Activated CD8-positive, alpha-beta T cell treated with anti-CD3 and anti-CD28 coated beads for 36 hours (primary cell): ENCODE measurements around the gene C22orf39. TPM values are rescaled to one million over a fixed set of nuclear protein-coding genes. Genes with fewer than 3 reads are reported as not detected.

ENCODE experiments used
- ATAC-seq: fragments of 200-7000 bp; cut with Tn5 transposase; one replicate; pipeline ENCODE4 v1.10.0; 2021; ENCODE audit warnings: mild to moderate bottlenecking, moderate library complexity
- CTCF ChIA-PET: fragments of 350-600 bp; sonication (Branson Sonifier 250); formaldehyde crosslinking; loops from one replicate; lab custom pipeline; 2021; ENCODE audit warnings: antibody characterized with exemption; lab: Charles Lee
- POLR2A ChIA-PET: fragments of 350-600 bp; sonication (Branson Sonifier 250); formaldehyde crosslinking; loops from one replicate; lab custom pipeline; 2021; ENCODE audit warnings: antibody characterized with exemption; lab: Charles Lee
- DNase-seq: peaks from one replicate; pipeline ENCODE4 v3.0.0-alpha.2; 2020
- H3K27ac Mint-ChIP-seq: one replicate; pipeline ENCODE4 v1.8.0; 2021; ENCODE audit warnings: mild to moderate bottlenecking, mixed read lengths
- H3K27me3 Mint-ChIP-seq: one replicate; pipeline ENCODE4 v1.8.0; 2021; ENCODE audit warnings: mixed read lengths
- H3K36me3 Mint-ChIP-seq: one replicate; pipeline ENCODE4 v1.8.0; 2021; ENCODE audit warnings: low read depth, mixed read lengths
- H3K4me1 Mint-ChIP-seq: one replicate; pipeline ENCODE4 v1.8.0; 2021; ENCODE audit warnings: low read depth, mixed read lengths
- H3K4me3 Mint-ChIP-seq: one replicate; pipeline ENCODE4 v1.8.0; 2021; ENCODE audit warnings: mild to moderate bottlenecking, moderate library complexity, mixed read lengths
- H3K9me3 Mint-ChIP-seq: one replicate; pipeline ENCODE4 v1.8.0; 2021; ENCODE audit warnings: mixed read lengths
- CTCF ChIP-seq: fragments of 200-600 bp; IDR thresholded peaks from one replicate; pipeline ENCODE4 v1.8.0; 2022; ENCODE audit warnings: antibody characterized with exemption, mild to moderate bottlenecking
- intact Hi-C: fragments of 100-400 bp; cut with micrococcal nuclease; formaldehyde crosslinking; loops from one replicate; pipeline ENCODE4 v1.10.0; 2022
- total RNA-seq, 2 experiments: library from RNA; stranded (reverse); gene quantifications; one replicate each; pipeline ENCODE4 v1.2.3, GENCODE V29; 2021

Gene C22orf39
- total RNA-seq, 2 experiments from 2014 or later, result 26.9 to 29.8 TPM

- no peak for DNase-seq
- no peak overlapping the region for H3K4me3 Mint-ChIP-seq
- ChIA-PET POLR2A (interaction anchor here (1.1 to 6.8 kb wide), 4 partner anchors 12 to 42 kb away, joined by 4 to 109 read pairs (median 28); partner anchors contain the start of gene C22orf39), CTCF (interaction anchor here (1.2 kb wide), 1 partner anchor 11 kb away, joined by 5 read pairs; no protein-coding TSS in a partner anchor)
- no peaks in the 10 kb centered on the region for H3K27me3 Mint-ChIP-seq
- ATAC-seq, result no peak
- TF ChIP-seq CTCF, result no peak
- peaks cover 38% of the 10 kb centered on the region for H3K36me3 Mint-ChIP-seq
- peaks cover 22% of the 10 kb centered on the region for H3K4me1 Mint-ChIP-seq
- no peaks in the 10 kb centered on the region for H3K9me3 Mint-ChIP-seq
- intact Hi-C loops, result no loop called here
- H3K27ac Mint-ChIP-seq, result peak overlapping the region; percentile 34
These were observed 12.5 kb downstream of the C22orf39 start for GRCh38 chr22:19434829-19435580.

GRCh38 chr22:19434401-19434800 lies 13.1 kb downstream of the C22orf39 start:
- H3K4me3 Mint-ChIP-seq, result peak overlapping the region; percentile 44
- DNase-seq (peak; percentile 33), ATAC-seq (no peak)
- no peak for TF ChIP-seq CTCF
- ChIA-PET CTCF (interaction anchor here (1.0 kb wide), 1 partner anchor 12 kb away, joined by 3 read pairs; no protein-coding TSS in a partner anchor), POLR2A (interaction anchor here (1.6 to 6.8 kb wide), 3 partner anchors 13 to 32 kb away, joined by 4 to 109 read pairs (median 51); partner anchors contain the start of gene C22orf39)
- no peaks in the 10 kb centered on the region for H3K9me3 Mint-ChIP-seq
- no peaks in the 10 kb centered on the region for H3K27me3 Mint-ChIP-seq
- H3K27ac Mint-ChIP-seq, result peak overlapping the region; percentile 49
- intact Hi-C loops, result no loop called here
- H3K4me1 Mint-ChIP-seq, result peaks cover 28% of the 10 kb centered on the region
- peaks cover 44% of the 10 kb centered on the region for H3K36me3 Mint-ChIP-seq

GRCh38 chr22:19432133-19432851 lies 15.2 kb downstream of the C22orf39 start, which contains the start of gene MRPL40:
MRPL40 (plus strand) TSS chr22:19432545; CDS start chr22:19432555, 10 bp downstream.
- intact Hi-C loops, result no loop called here

GRCh38 chr22:19431649-19432132 lies 15.8 kb downstream of the C22orf39 start, which contains the start of gene HIRA:
HIRA (minus strand) TSS chr22:19431733; CDS start chr22:19431476, 257 bp downstream.
- ATAC-seq (peak; percentile 54), DNase-seq (peak; percentile 78)
- POLR2A ChIA-PET, result interaction anchor here (0.7 to 6.8 kb wide), 14 partner anchors 10 to 287 kb away, joined by 3 to 109 read pairs (median 4); partner anchors contain the start of genes C22orf39, CDC45 and ESS2
- CTCF ChIA-PET, result interaction anchor here (1.0 kb wide), 1 partner anchor 14 kb away, joined by 4 read pairs; no protein-coding TSS in a partner anchor
- Mint-ChIP-seq H3K4me1 (peaks cover 41% of the 10 kb centered on the region), H3K36me3 (peaks cover 48% of the 10 kb centered on the region), H3K4me3 (peak within 1 kb of the TSS; percentile 91), H3K27me3 (no peaks in the 10 kb centered on the region), H3K27ac (peak within 1 kb of the TSS; percentile 92), H3K9me3 (no peaks in the 10 kb centered on the region)
- intact Hi-C loops, result no loop called here
- no peak for TF ChIP-seq CTCF

More at GRCh38 chr22:19432133-19432851, 15.2 kb downstream of the C22orf39 start, which contains the start of gene MRPL40:
- Mint-ChIP-seq H3K4me3 (peak within 1 kb of the TSS; percentile 91), H3K27ac (peak within 1 kb of the TSS; percentile 92), H3K27me3 (no peaks in the 10 kb centered on the region), H3K9me3 (no peaks in the 10 kb centered on the region), H3K36me3 (peaks cover 45% of the 10 kb centered on the region), H3K4me1 (peaks cover 35% of the 10 kb centered on the region)
- CTCF ChIA-PET, result interaction anchor here (1.0 to 1.2 kb wide), 2 partner anchors 13 kb away, joined by 3 to 4 read pairs; no protein-coding TSS in a partner anchor
- ATAC-seq, result peak; percentile 87
- POLR2A ChIA-PET, result interaction anchor here (0.7 to 6.8 kb wide), 12 partner anchors 9 to 288 kb away, joined by 3 to 109 read pairs (median 4); partner anchors contain the start of genes C22orf39 and ESS2
- TF ChIP-seq CTCF, result no peak
- DNase-seq, result peak; percentile 93
